ENCODE results near the gene ADAMTS12. TPM values are rescaled to one million over a fixed set of nuclear protein-coding genes. Genes with fewer than 3 reads are reported as not detected.

The ADAMTS12 gene
- total and polyA plus RNA-seq, 2 donors, result 2.5 to 28.8 TPM

DNA sequence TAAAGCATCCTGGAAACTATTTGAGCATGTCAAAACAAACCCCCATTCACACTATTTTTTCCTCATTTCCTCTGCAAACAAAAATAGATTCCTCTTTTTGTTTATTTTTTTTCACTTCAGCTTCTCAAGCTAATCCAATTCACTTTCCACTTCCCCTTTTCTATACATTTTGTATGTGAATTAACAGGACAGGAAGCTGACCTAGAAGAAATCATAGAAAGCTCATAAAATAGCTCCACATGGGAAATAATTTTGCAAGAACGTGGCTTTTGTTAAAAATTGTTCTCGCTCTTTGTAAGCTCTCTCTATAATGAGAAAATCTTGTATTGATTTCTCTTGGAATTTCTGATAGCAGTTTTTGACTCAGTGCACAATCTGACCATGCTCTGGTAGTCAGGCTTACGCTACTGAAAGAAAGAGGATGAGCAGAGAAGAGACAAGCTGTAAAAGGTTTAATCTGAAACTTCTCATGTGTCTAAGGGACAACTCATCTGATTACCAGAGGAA lies 215.8 kb downstream of the ADAMTS12 start:
- no peaks in the 10 kb centered on the region for H3K4me1 ChIP-seq (ENCODE audit: insufficient read depth)
- no peak overlapping the region for H3K27ac ChIP-seq (ENCODE audit: low read depth)
- no peak for DNase-seq (ENCODE audit: extremely low spot score)
- WGBS, result 67% methylated on average over 3 of the region's 3 CpGs
- H3K36me3 ChIP-seq (ENCODE audit: insufficient read depth), result no peaks in the 10 kb centered on the region
- no peak overlapping the region for H3K4me3 ChIP-seq (ENCODE audit: low read depth, low read length)

DNA sequence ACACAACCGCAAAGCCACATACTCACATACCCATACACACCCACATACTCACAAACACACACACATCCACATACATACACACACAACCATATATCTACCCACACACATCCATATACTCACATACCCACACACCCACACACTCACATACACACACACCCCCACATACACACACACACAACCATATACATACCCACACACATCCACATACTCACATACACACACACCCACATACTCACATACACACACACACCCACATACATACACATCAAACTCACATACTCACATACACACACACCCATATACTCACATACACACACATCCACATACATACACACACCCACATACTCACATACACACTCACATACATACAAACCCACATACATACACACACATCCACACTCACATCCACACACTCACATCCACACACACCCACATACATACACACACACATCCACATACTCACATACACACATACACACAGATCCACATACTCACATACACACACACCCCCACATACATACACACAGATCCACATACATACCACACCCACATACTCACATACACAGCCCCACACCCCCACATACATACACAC lies 220.0 kb downstream of the ADAMTS12 start:
- no peak overlapping the region for H3K4me3 ChIP-seq (ENCODE audit: low read depth, low read length)
- H3K36me3 ChIP-seq (ENCODE audit: insufficient read depth), result no peaks in the 10 kb centered on the region
- no peak overlapping the region for H3K27ac ChIP-seq (ENCODE audit: low read depth)
- H3K4me1 ChIP-seq (ENCODE audit: insufficient read depth), result no peaks in the 10 kb centered on the region
- no peak for DNase-seq (ENCODE audit: extremely low spot score)
- 94% methylated on average over 1 of the region's 1 CpG for WGBS

DNA sequence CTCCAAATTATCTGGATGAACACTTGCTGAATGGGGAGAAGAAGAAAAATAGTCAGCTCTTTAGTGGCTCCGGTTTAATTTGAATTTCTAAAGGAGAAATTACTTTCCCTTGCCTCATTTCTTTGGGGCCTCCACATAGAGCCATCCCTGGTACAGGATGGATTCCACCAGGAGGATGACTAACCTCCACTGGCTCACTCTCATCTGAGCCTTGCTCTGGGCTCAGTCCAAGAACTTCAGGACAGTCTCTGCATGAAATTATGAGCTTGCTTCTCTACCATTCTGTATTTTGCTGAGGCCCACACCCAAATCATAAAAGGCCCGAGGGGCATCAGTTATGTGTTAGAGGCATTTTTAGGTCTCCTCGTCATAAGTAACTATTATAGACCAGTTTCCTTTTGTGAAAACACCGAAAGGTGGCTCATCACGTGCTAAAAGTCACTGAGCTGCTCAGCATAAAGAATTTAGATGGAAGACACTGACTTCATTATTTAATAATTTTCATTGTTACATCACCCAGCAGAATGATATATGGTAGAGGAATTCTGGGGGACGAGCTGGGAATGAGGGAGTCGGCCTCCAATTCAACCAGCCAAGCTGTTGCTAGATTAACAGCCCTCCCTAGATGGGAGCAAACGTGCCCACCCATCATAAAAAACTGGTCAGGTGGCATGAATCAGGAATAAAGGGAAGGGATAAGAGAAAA lies 228.9 kb downstream of the ADAMTS12 start:
- H3K4me1 ChIP-seq (ENCODE audit: insufficient read depth), result no peaks in the 10 kb centered on the region
- H3K27ac ChIP-seq (ENCODE audit: low read depth), result no peak overlapping the region
- 89% methylated on average over 8 of the region's 8 CpGs for WGBS
- H3K36me3 ChIP-seq (ENCODE audit: insufficient read depth), result no peaks in the 10 kb centered on the region
- no peak overlapping the region for H3K4me3 ChIP-seq (ENCODE audit: low read depth, low read length)
- DNase-seq (ENCODE audit: extremely low spot score), result no peak

DNA sequence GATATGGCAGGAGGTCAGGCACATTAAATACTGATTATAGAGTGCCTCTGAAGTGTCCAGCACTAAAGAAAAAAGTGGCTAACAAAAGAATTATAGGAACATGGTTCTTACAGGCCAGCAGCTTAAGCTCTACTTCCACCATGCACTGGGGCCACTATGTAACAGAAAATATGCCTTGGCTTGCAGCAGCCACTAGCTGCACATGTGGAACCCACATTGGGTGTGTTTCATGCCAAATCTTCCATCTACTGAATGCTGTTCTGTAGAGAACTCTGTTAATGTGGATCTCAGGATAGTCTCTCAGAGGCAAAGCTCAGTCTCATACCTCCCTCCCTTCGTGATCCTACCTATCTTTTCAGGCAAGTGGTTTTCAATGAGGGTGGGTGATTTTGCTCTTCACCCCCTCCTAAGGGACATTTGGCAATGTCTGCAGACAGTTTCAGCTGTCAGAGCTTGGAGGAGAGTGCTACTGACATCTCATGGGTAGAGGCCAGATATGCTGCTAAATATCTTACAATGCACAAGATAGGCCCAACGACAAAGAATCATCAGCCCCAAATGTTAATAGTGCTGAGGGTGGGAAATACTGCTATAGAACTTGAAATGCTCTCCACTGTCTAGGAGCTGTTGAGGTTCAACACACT lies 232.1 kb downstream of the ADAMTS12 start:
- no peak for DNase-seq (ENCODE audit: extremely low spot score)
- WGBS, result 83% methylated on average over 2 of the region's 2 CpGs
- no peaks in the 10 kb centered on the region for H3K36me3 ChIP-seq (ENCODE audit: insufficient read depth)

DNA sequence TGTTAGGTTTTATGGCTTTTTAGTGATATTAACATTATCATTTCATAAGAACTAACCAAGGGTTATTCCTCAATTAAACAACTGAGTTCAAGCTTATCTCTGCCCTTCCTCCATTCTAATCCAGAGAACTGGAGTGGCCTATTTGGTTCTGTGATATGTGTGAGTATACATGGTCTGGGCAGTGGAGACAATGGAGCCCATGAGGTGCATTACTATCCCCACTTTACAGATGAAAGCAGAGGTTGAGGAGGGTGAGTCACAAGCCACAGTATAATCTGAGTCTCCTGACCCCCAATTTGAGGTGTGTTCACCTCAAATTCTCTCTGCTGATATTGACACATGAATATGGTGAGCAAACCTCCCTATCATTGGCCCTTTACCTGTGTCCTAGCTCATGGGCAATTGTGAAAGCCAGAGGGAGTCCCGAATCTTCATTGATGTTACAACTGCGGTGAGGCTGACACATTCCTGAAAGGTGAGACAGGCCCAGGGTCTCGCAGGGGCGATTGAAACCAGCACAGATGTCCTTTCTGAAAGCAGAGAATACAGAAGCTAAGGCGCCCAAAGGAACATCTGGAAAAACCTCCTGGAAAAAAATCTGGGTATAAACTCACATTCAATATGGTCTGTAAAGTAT lies 233.9 kb downstream of the ADAMTS12 start:
- no peaks in the 10 kb centered on the region for H3K36me3 ChIP-seq (ENCODE audit: insufficient read depth)
- no peak overlapping the region for H3K4me3 ChIP-seq (ENCODE audit: low read depth, low read length)
- DNase-seq (ENCODE audit: extremely low spot score), result no peak
- no peak overlapping the region for H3K27ac ChIP-seq (ENCODE audit: low read depth)
- WGBS, result 85% methylated on average over 5 of the region's 5 CpGs
- H3K4me1 ChIP-seq (ENCODE audit: insufficient read depth), result no peaks in the 10 kb centered on the region

More for the DNA sequence above, 232.1 kb downstream of the ADAMTS12 start:
- Histone ChIP-seq H3K4me1 (ENCODE audit: insufficient read depth) (no peaks in the 10 kb centered on the region), H3K27ac (ENCODE audit: low read depth) (no peak overlapping the region), H3K4me3 (ENCODE audit: low read depth, low read length) (no peak overlapping the region)

- no peak overlapping the region for H3K4me3 ChIP-seq (ENCODE audit: low read depth, low read length)
- DNase-seq (ENCODE audit: extremely low spot score), result no peak
- H3K36me3 ChIP-seq (ENCODE audit: insufficient read depth), result no peaks in the 10 kb centered on the region
- no peak overlapping the region for H3K27ac ChIP-seq (ENCODE audit: low read depth)
- no peaks in the 10 kb centered on the region for H3K4me1 ChIP-seq (ENCODE audit: insufficient read depth)
Measured at GRCh38 chr5:33657176-33657575, 234.6 kb downstream of the ADAMTS12 start.

DNA sequence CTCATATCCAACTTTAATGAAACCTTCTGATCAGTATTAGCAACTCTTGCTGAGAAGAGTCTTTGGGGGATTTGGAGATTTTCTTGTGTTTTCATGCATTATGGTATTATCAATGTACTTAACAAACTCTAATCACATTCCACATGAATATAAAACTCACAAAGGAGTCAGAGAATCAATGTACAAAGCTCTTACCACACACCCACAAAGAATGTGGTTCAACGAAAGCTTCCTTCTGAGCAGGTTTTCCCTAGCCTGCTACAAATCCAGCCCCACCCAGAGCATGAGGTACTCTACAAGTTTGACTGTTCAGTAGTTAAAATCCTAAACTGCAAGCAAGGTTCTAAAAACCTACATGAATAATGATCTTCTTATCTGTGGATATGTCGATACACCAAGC lies 240.9 kb downstream of the ADAMTS12 start:
- Histone ChIP-seq H3K36me3 (ENCODE audit: insufficient read depth) (no peaks in the 10 kb centered on the region), H3K4me3 (ENCODE audit: low read depth, low read length) (no peak overlapping the region), H3K27ac (ENCODE audit: low read depth) (no peak overlapping the region), H3K4me1 (ENCODE audit: insufficient read depth) (no peaks in the 10 kb centered on the region)
- DNase-seq (ENCODE audit: extremely low spot score), result no peak
- WGBS, result 89% methylated on average over 2 of the region's 2 CpGs

DNA sequence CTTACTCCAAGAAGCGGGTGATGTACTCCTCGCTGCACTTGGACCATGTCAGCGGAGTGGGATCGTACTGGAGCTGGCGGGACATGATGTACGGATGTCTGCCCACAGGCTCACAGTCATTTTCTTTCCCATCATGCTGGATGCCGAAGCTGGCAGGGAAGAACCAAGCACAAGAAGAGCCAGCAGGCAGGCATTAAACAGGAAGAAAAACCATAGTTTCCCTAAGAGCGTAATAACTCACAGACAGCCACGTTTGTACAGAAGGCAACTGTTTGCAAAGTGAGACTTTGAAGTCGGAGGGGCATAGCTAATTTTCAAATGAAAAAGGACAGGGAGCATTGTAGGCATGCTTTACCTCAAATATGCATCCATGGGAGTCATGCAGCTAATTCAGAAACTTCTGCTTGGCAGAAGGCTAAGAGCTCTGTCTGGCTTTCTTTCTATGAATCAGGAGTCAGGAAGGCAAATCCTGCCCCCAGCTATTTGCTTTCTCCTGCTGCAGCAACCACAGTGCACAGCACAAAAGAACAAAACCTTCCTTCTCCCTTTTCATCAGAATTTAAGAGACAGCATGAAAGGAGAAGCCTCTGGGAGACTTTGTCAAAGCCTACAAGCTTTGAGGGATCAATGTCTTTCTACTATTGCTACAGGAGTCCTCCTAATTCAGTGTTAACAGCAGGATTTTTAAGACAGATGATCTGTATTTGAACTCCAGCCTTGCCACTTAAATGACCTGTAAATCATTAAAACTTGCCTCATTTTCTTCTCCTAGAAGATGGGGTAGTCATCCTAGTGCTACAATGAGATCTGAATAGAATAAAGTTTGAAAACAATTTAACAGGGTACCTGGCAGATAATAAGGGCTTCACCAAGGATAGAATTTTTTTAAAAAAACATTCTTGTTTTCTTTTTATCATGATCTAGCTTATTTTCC lies 242.0 kb downstream of the ADAMTS12 start:
- no peak overlapping the region for H3K4me3 ChIP-seq (ENCODE audit: low read depth, low read length)
- H3K36me3 ChIP-seq (ENCODE audit: insufficient read depth), result no peaks in the 10 kb centered on the region
- no peaks in the 10 kb centered on the region for H3K4me1 ChIP-seq (ENCODE audit: insufficient read depth)
- no peak for DNase-seq (ENCODE audit: extremely low spot score)
- no peak overlapping the region for H3K27ac ChIP-seq (ENCODE audit: low read depth)
- 82% methylated on average over 10 of the region's 10 CpGs for WGBS

- WGBS, result 56% methylated on average over 12 of the region's 12 CpGs
Measured at GRCh38 chr5:33641744-33642505, 249.9 kb downstream of the ADAMTS12 start.

DNA sequence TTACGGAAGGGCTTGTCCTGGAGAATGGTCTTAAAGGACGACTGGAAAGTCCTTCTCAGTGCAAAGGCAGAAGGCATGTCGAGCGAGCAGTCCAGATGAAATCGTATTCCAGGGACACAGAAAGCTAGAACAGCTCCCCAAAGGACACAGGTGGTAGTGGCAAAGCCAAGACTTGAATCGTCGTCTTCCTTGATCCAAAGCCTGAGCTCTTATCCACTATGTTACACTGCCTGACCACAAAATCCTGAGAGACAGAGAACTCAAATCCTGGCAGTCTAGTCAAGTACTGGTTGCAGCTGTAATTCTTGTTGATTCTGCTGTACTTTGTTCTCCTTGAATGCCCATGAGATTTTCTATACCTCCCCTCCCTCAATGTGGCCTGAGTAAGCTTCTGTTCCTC lies 252.3 kb downstream of the ADAMTS12 start:
- H3K4me3 ChIP-seq (ENCODE audit: low read depth, low read length), result no peak overlapping the region
- 79% methylated on average over 7 of the region's 7 CpGs for WGBS
- DNase-seq (ENCODE audit: extremely low spot score), result no peak

More at GRCh38 chr5:33641744-33642505, 249.9 kb downstream of the ADAMTS12 start:
- DNase-seq (ENCODE audit: extremely low spot score), result no peak
- Histone ChIP-seq H3K4me3 (ENCODE audit: low read depth, low read length) (no peak overlapping the region), H3K4me1 (ENCODE audit: insufficient read depth) (no peaks in the 10 kb centered on the region), H3K27ac (ENCODE audit: low read depth) (no peak overlapping the region), H3K36me3 (ENCODE audit: insufficient read depth) (no peaks in the 10 kb centered on the region)

GRCh38 chr5:33637011-33637410 lies 254.8 kb downstream of the ADAMTS12 start:
- H3K4me1 ChIP-seq (ENCODE audit: insufficient read depth), result no peaks in the 10 kb centered on the region
- 54% methylated on average over 3 of the region's 3 CpGs for WGBS
- DNase-seq (ENCODE audit: extremely low spot score), result no peak

More for the DNA sequence above, 252.3 kb downstream of the ADAMTS12 start:
- H3K36me3 ChIP-seq (ENCODE audit: insufficient read depth), result no peaks in the 10 kb centered on the region
- H3K27ac ChIP-seq (ENCODE audit: low read depth), result no peak overlapping the region
- no peaks in the 10 kb centered on the region for H3K4me1 ChIP-seq (ENCODE audit: insufficient read depth)

GRCh38 chr5:33635582-33635981 lies 256.2 kb downstream of the ADAMTS12 start:
- DNase-seq (ENCODE audit: extremely low spot score), result no peak
- Histone ChIP-seq H3K27ac (ENCODE audit: low read depth) (no peak overlapping the region), H3K4me3 (ENCODE audit: low read depth, low read length) (no peak overlapping the region), H3K36me3 (ENCODE audit: insufficient read depth) (no peaks in the 10 kb centered on the region), H3K4me1 (ENCODE audit: insufficient read depth) (no peaks in the 10 kb centered on the region)
- WGBS, result 43% methylated on average over 3 of the region's 3 CpGs

More at GRCh38 chr5:33637011-33637410, 254.8 kb downstream of the ADAMTS12 start:
- H3K27ac ChIP-seq (ENCODE audit: low read depth), result no peak overlapping the region
- no peak overlapping the region for H3K4me3 ChIP-seq (ENCODE audit: low read depth, low read length)
- H3K36me3 ChIP-seq (ENCODE audit: insufficient read depth), result no peaks in the 10 kb centered on the region

Data from urinary bladder (tissue), 4 donors.